NCI-H526 treated with DMSO at 0.1 percent for 48 hours (cell line): ENCODE results near the gene SPDYC.

ENCODE experiments used
- DNase-seq: peaks from one replicate; lab custom pipeline; 2025; lab: John Stamatoyannopoulos, UW

Gene SPDYC, protein sequence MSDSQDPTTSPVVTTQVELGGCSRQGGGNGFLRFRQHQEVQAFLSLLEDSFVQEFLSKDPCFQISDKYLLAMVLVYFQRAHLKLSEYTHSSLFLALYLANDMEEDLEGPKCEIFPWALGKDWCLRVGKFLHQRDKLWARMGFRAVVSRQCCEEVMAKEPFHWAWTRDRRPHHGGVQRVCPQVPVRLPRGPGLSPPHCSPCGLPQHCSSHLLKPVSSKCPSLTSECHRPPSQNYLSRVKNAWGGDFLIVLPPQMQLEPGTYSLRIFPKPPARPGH

DNA sequence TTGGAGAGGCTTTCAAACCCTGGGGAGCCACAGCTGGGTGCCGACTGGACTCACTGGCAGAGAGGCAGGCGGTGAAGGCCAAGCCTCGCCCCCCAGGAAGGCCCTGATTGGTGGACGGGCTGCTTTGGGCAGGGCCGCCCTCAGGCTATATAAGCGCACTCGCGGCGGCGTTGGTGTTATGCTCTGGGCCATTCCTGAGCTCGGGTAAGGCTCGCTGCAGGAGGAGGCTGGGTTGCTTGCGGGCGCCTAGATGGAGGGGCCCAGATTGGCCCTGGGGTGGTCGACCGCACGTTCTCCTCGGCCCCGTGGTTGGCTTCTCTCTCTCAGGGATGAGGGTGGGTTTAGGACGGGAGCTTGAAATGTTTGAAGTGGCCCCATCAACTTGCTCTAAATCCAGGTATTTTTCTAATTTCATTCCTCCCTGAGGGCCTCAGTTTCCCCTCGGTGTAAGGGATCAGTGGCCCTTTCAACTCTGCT lies at the start of gene SPDYC:
SPDYC (plus strand) TSS at position 176 of the 477 bp plus-strand sequence. CDS start 1,125 bp downstream, outside the sequence.
- no peak for DNase-seq

DNA sequence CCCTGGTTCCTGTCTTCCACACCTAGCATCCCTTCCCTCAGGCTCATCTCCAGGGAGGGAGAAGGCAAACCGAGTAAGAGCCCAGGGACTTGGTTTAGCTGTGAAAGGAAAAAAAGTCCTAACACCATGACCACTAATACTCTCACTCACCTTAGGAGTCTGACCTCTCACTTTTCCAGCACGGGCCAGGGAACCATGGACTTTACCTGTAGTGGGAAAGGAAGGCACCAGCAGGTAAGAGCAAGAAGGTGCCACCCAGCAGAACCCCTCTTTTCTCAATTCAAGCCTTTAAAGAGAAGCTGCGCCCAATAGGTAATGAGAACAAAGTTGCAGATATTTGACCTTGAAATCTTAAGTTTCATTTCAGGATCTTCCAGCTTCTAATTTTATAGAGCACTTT lies 49.2 kb upstream of the SPDYC start:
- no peak for DNase-seq

DNA sequence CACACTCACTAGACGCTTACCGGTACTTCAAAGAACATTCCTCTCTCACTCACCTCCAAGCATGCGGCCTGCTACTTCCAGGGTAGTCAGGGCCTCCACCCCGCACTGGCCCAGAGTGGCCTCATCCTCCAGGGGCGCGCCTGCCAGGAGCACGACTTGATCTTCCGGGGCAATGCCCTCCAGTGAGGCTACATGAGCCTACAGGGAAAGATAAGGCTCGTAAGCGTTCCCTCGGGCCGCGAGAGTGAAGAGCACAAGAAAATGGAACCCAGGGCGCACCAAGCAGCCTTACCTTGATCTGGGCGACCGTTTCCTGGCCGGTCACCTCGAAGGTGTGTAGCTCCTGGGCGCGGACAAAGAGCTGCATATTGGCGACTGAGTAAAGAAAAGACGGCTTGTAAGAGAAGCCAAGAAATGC lies 48.6 kb upstream of the SPDYC start:
- no peak for DNase-seq

DNA sequence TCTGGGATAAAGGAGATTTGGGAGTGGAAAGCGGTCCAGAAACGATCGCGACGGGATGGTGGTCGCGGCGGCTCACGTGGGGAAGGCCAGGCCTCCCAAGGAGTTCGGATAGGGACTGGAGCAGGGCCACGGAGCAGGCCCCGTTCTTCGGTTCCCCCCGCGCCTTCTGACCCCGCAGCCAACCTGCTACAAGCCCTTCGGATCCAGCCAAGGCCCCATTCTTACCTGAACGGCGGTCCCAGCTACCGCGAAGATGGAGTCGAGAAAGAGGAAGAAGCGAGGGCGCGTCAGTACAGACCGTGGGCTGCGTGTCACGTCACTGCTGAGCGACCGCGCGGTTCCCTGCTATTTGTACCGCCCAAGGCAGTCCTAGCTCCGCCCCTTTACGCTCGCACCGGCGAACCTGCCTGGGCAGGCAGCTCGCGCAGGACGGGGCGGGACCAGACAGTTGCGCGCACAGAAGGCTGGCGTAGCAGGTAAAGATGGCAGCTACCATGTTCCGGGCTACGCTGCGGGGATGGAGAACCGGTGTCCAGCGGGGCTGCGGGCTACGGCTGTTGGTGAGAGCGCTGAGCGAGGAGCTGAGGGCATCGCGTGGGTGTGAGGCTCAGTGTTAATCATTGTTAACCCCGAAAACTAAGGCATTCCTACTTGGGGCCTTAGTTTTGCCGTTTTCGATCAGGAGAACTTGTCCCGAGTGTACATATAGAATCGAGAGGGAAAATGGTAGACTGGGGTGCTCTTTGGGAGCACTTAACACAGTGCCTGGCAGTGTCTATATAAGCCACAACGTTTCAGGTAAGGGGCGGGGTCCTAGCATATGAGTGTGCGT lies 48.0 kb upstream of the SPDYC start, which contains the start of the genes FAU and MRPL49:
FAU (minus strand) TSS at position 270 of the 832 bp plus-strand sequence. CDS start 321 bp downstream, outside the sequence.
MRPL49 (plus strand) TSS at position 457 of the 832 bp plus-strand sequence; CDS start at position 483, 26 bp downstream.
- peak; percentile 98 for DNase-seq

DNA sequence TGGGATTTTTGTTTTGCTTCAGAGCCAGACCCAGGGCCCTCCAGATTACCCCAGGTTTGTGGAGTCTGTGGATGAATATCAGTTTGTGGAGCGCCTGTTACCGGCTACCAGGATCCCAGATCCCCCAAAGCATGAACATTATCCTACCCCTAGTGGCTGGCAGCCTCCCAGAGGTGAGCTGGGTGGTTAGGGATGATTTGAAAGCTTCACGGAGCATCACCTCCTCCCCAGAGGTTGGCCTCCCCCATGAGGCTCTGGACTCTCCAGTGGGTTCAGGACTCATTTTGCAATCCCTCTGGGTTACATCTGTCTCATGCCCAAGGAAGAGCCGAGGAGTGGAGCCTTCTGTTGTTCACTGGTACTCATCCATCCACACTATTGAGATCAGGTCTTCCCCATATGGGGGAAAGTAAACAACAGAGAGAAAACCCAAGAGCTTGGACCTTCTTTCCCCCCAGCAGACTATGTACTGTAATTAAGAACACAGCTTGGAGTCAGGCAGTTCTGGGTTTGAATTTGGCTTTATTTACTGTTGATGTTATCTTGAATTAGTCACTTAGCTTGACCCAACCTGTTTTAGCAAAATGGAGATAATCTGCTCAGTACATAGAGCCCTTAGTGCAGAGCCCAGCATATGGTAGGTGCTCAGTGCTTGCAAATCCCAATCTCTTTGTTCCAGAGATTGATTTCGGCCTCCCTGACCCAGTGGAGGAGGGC lies 45.4 kb upstream of the SPDYC start:
- no peak for DNase-seq

DNA sequence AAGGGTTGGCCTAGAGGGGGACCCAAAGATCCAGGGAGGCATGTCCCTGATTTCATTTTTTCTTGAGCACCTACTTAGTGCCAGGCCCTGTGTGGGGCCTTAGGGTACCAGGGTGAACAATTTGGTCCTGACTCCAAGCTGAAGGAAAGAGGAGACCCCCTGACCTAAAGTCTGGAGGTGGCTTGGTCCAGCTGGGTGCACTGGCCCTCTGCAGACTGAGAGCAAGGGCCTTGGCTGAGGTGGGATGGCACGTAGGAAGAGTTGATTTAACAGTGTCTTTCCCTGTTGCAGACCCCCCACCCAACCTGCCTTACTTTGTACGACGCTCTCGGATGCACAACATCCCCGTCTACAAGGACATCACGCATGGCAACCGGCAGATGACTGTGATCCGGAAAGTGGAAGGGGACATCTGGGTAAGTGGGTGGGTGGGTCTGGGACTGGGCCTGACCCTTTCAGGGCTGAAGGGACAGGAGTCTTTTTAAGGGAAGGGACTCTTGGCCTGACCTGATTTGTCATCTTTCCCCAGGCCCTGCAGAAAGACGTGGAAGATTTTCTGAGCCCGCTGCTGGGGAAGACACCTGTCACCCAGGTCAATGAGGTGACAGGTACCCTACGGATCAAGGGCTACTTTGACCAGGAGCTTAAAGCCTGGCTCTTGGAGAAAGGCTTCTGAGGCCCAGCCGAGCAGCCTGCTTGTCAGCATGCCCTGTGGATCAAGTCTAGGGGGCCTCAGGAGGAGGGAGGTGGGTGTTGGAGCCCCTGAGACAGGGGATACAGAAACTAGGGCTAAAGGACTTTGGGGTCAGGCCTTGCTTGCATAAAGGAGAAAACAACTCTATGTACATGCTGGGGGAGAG lies 44.6 kb upstream of the SPDYC start:
- no peak for DNase-seq

DNA sequence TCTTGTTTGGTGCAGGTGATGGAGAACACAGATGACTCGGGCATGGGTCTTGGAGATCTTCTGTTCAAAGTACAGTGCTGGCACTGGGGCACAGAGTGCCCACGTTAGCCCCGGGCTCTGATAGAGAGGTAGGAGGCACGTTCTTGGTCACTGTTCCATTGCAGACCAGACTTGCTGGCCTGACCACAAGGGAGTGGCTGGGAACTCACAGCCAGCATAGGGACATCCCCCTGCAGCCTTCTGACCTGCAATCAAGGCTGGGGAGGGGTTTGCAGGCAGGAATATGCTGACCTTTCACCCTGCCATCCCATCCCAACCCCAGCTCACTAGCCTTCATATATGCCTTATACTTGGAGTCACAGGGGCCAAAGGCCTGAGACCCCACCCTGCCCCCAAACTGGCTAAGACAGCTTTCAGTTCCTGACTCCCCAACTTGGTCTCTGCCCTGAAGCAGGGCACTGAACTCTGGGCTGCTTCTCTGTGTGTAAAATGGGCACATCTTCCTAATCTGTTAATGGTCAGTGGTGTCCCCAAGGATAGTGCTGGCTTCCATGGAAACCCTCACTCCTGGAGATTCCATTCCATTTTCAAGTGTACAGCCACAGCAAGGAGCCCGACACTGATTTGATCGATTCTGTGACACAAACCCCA lies 43.3 kb upstream of the SPDYC start:
- DNase-seq = no peak

DNA sequence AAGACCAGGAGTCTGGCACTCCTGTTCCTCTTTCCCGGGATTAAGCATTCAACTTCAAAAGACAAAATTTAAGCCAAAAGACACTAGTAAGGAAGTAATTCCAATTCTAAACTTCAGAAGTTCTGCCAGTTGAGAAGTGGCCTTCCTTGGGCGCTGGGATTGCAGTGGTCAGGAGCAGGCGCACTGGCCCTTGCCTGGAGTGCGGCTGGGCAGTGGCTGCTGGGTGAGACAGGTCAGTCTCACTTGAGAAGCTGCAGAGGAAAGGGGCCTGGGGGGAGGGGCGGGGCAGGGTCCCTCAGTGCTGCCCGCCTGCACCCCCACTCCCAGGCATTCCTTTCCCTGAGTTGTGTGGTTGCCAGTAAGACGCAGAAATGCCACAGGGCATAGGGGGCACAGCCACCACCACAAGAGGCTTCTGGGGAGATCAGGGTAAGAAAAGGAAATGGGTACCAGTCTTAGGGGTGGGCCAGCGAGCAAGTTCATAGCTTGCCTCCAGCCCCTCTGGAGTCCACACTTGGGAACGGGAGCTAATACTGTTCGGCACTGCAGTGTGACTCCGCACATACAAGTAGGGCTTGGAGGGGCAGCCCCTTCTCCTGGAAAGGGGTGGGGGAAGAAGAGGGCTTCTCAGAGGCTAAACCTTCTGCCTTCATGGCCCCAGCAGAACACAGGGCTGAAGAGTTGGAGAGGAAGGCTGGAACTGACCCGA lies 42.4 kb upstream of the SPDYC start:
- no peak for DNase-seq

DNA sequence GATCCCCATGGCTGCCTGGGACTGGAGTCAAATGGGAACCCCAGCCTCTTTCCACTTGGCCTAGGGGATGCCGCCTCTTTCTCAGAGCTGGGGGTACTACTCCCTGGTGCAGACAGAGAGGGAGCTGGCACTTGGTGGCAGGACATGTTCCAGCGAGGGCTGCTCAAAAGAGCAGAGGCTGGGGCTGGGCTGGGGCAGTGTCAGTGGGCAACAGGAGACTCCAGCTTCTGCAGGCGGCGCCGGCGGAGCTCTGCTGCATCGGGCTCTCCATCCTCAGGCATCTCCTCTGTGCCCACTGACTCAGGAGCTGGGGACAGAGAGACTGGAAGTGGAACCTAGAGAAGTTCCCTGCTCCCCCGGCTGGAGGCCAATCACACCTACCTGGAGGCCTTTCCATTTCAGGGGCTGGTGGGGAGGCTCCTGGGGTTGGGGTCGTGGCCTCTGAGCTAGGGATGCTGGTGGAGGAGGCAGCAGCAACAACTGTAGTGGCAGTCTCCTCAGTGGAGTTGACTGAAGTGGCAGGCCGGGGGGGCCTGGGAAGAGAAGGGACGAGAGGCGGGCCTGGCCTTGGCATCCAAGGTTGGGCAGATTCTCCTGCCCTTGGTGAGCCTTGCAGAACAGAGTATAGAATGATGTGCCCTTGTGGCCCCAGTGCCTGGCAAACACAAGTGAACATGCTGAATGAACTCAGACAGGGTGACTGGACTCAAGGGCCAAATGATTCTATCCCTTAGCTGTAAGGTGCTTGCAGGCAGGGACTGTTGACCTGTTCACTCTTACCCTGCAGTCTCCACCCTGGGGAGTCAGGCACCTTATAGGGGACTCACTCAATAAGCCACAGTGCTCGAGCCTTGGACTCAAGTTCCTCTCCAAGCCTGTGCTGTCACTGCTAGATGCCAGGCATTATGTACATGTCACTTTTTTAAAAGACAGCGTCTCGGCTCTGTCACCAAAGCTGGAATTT lies 41.6 kb upstream of the SPDYC start:
- no peak for DNase-seq

DNA sequence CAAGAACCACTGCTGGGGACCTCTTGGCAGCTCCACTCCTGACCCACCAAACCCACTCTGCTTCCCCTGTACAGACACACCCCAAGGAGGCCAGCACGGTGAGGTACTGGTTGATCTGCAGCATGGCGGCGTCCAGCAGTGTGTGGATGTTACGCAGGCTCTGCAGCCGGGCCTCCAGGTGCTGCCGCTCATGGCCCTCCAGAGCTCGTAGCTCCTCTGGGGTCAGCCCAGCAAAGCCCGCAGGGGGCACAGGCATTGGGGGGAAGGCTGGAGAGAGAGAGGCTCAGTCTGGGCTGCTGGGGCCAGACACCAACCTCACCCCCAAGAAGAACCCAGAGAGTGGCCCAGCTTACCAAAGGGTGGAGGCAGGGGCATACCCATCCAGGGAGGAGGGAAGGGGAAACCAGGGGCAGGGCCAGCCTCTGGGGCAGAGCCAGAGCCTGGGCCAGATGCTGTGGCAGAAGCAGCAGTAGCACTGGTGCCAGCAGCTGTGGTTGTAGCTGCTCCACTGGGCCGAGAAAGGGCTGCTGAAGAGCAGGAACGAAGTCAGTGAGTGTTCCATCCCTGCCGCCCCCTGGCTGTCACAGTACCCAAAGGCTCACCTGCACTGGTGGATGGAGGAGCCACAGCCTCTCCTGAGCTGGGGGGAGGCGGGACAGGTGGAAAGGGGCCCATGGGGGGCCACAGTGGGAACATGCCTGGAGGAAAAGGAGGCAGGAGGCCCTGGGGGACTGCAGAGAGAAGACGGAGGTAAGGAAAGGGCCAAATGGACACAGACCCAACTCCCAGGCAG lies 40.2 kb upstream of the SPDYC start:
- no peak for DNase-seq

DNA sequence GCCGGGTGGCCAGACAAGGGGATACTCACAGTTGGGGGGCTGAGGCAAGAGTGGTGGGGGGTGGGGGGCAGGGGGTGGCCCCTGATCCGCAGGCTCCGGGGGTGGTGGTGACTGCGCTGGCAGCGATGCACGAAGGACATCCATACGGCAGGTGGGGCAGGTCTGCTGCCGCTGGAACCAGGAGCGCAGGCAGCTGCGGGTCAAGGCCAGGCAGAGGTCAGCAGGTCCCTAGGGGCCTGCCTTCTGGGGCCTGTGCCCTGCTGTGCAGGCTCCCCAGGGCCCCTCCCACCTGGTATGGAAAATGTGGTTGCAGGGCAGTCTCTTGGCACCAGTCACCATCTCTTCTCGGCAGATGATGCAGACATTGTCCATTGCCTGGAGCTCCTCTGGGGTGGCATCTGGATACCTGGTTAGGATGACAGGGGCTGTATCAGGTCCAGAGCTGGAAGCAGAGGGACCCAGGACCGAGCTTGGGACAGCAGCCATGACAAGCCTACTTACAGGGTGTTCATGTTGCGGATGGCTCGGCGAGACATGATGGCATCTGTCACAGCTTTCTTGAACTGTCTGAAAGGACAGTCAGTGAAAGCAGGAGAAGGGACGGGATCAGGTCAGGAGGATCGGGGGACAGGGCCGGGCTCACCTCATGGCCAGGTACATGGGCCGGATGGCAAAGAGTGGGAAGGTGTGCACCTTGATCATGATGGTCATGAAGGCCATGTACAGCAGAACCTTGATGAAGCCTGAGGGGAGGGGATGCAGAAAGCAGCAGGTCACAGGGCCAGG lies 39.2 kb upstream of the SPDYC start:
- no peak for DNase-seq

DNA sequence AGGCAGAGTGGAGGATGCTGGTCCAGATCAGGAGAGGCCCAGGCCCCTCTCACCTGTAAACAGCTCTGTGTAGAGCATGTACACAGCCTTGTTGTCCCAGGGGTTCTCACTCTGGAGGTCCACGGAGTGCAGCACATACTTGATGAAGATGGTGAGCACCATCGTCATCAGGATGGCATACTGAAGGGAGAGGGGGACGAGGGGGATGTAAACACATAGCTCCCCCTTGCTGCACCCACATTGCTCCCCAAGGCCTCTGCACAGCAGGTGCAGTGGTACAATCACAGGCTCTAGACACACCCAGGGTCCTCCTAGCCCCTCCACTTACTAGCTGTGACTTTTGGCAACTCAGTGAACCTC lies 38.6 kb upstream of the SPDYC start:
- DNase-seq = no peak

DNA sequence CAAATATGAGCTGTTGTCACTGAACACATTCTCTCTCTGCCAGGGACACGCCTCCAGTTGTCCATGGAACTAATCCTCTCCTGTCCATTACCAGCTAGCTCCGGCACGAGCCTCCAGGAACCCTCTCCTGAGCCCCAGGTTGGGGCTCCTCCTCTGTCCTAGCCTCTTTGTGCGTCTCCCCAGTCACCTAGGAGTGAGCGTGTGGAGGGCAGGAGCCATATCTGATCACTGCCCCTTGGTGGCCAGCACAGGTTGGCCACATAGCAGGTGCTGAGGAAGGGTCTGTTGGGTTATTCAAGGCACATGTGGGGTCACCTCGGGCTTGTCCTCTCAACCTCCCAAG lies 38.2 kb upstream of the SPDYC start:
- no peak for DNase-seq

DNA sequence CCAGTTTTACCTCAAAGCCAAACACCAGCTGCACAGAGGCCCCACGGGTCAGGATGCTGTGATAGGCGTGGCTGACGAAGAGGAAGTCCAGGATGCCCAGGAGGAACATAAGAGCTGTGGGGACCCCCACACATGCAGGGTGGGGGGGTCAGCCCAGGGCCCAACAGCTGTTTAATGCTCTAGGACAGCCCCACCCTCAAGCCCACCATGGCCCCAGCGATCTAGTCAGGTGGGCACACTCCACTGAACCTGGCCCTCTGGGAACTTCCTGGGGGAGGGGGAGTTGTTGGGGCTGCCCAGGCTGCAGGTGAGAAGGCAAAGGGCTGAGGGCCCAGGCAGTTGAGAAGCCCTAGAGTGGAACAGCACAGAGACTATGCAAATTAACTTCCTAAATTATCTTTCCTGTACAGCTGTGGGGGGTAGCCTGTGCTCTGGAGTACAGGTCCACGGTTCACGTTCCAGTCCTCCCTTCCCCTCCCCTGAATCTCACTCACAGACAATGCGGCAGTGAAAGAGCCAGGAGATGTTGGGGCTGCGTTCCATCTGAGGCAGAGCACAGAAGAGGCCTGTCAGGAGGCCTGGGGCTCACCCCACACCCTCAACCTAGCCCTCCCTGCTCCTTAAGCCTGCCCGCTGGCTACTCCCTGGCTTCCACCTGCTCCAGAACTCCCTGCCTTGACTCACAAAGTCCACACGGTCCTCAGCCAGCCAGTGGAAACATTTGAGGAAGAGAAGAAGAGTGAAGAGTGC lies 37.6 kb upstream of the SPDYC start:
- no peak for DNase-seq

DNA sequence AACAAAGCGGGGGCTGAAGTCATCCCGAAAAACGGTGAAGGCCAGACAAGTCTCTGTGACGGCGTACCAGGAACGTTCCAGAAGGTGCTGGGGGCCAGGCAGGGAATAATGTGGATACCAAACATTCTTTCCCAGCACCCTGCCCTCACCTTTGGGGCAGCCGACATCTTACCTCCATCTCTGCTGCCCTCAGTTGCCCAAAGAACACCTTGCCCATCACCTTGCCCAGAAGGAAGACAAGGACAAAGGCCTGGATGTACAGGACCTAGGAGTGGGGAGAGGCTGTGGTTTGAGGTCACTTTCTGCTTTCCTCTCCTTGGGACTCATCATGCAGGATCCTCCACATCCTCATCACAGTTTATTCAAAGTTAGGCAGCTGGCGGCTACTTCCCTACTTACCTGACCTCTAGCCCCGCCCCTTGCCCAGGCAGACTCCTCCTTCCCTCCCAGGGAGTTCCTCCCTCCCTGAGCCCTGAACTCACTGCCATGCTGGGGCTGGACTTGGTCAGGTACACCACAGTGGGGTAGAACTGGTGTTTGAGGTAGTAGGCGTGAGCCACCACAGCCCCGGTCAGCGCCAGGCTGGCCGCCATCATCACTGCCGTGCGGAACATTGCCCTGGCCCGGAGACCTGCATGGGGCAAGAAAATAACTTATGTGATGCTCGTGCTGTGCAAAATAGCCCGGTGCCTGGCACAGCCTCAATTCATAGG lies 36.9 kb upstream of the SPDYC start:
- DNase-seq = peak; percentile 35

DNA sequence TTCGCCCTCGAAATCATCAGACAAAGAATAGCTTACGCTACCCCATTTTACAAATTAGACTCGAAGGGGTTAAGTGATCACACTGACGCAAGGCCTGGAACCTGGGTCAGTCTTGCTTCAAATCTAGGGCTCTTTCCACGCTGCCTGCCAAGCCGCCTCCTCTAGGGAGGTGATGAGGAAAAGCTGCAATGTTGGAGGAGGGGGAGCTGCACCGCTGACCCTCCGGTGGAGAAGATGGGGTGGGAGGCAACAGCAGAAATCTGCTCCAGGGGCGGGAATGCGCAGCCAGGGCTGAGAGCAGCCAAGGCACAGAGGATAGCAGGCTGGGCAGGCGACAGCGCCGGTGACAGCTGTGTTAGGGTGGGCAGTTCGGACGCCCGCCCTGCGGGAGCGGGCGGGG lies 36.3 kb upstream of the SPDYC start:
- DNase-seq = no peak
